Heart left ventricle (tissue), 16 donors: Measurements from ENCODE around the gene FAM219A. TPM values are rescaled to one million over a fixed set of nuclear protein-coding genes. Genes with fewer than 3 reads are reported as not detected.
A peak's percentile ranks its signal among the peaks of the same experiment; 100 is the strongest.

Experiments used
- ATAC-seq, 4 donors: fragments of 200-7000 bp; cut with Tn5 transposase; one replicate each; pipeline ENCODE4 v1.9.1; 2020 to 2022; ENCODE audit warnings: moderate library complexity in 4 of 4, mild to moderate bottlenecking in 3 of 4, moderate number of reproducible peaks in 1 of 4
- DNase-seq, 5 donors: peaks; one replicate each; pipeline ENCODE4 v3.0.0-alpha.2; 2020
- H3K27ac ChIP-seq, 12 donors: fragments of 200-600 bp; sonication (generic) in 4 of 12; one replicate each; pipeline versions ENCODE4 v1.5.0 to v1.8.0; 2016 to 2022; ENCODE audit warnings: mild to moderate bottlenecking in 2 of 12
- H3K27me3 ChIP-seq, 9 donors: fragments of 200-600 bp; sonication (generic) in 2 of 9; one replicate each; pipeline versions ENCODE4 v1.5.1 to v1.8.0; 2016 to 2022; ENCODE audit warnings: mild to moderate bottlenecking in 3 of 9
- H3K36me3 ChIP-seq, 9 donors: fragments of 200-600 bp; sonication (generic) in 2 of 9; one replicate each; pipeline versions ENCODE4 v1.5.0 to v1.8.0; 2018 to 2022; ENCODE audit warnings: mild to moderate bottlenecking in 2 of 9
- H3K4me1 ChIP-seq, 12 donors: fragments of 200-600 bp; sonication (generic) in 4 of 12; one replicate each; pipeline versions ENCODE4 v1.5.0 to v1.8.0; 2016 to 2022; ENCODE audit warnings: mild to moderate bottlenecking in 3 of 12
- H3K4me3 ChIP-seq, 12 donors: fragments of 200-600 bp; sonication (generic) in 4 of 12; one replicate each; pipeline versions ENCODE4 v1.5.0 to v1.8.0; 2017 to 2022; ENCODE audit warnings: mild to moderate bottlenecking in 9 of 12, moderate library complexity in 4 of 12
- H3K9me3 ChIP-seq, 12 donors: fragments of 200-600 bp; sonication (generic) in 4 of 12; one replicate each; pipeline versions ENCODE4 v1.5.0 to v1.8.0; 2016 to 2022; ENCODE audit warnings: mild to moderate bottlenecking in 1 of 12
- POLR2A ChIP-seq, 2 donors: fragments of 450-650 bp; IDR thresholded peaks; one replicate each; pipeline ENCODE4 v1.6.1; 2017; ENCODE audit warnings: antibody characterized with exemption in 2 of 2, mild to moderate bottlenecking in 2 of 2, moderate library complexity in 2 of 2
- WGBS, 4 donors: extraction: QIAGEN DNeasy Blood & Tissue Kit in 2 of 4; methylation state at CpG; one replicate each; pipeline versions ENCODE4 v1.1.5 to v1.1.7; 2013 to 2018; 5-methylcytosine and 5-hydroxymethylcytosine counted together
- intact Hi-C, 10 donors: fragments of 100-400 bp; cut with DNase I; formaldehyde crosslinking; loops; one replicate each; pipeline versions ENCODE4 v1.11.1 to v1.14.2; 2022
- polyA plus RNA-seq, 2 donors: library from polyadenylated mRNA; stranded (reverse); fragments of 200-250 nt; gene quantifications; one replicate each; pipeline ENCODE4 v1.2.3, GENCODE V29; 2013
- total RNA-seq, 9 donors: library from RNA; depleted of rRNA in 2 of 9; stranded (reverse); fragments of >200 nt in 2 of 9; fragmentation: NEBNext Ultra II Directional in 3 of 9; extraction: Animal tissue kit (Norgen Biotek cat#: 25700) in 3 of 9; gene quantifications; one replicate each; pipeline versions ENCODE4 v1.1.0 to v1.2.4, GENCODE V29; 2016 to 2023
- TF ChIP-seq, protein P1 (sequence below), 12 donors: fragments of 200-600 bp; sonication (generic) in 4 of 12; IDR thresholded peaks; one replicate each; pipeline versions ENCODE4 v1.5.0 to v1.8.0; 2018 to 2022; ENCODE audit warnings: antibody characterized with exemption in 12 of 12, mild to moderate bottlenecking in 5 of 12
- donor health status: ischemic (EF 13 %, LVEDD 7.1; RV severe dilation, severe dysfunction).
- donor health status: healthy with polysubstance abuse.
- donor health status: DM: no; HTN: yes; CAD: no.
- donor health status: DM: no; HTN: no; CAD: no.
- donor health status: ischemic (EF 25% LVEDD 6.9; RV normal size, moderate dysfunction).
- donor health status: ischemic (EF 25% LVEDD 5.7; RV mildly dilated, moderate dysfunction).
- donor health status: healthy.
- donor health status: DM: yes; HTN: yes; CAD: no.
- donor health status: ischemic (EF 35%, LVEDD 5.7; RV mildly dilated, moderate dysfunction).
- donor health status: nonischemic (EF 11% LVEDD 7.7; RV severe dilation, severe dysfunction).
- donor health status: DM: yes; HTN: yes; CAD: no.
- donor health status: PGD.
- donor health status: ischemic (EF 29% LVEDD 5.4; RV normal size, mild dysfunction).
- donor health status: nonischemic (EF 23%, LVEDD 6.1; RV moderate dilation, normal function).

FAM219A gene
- total and polyA plus RNA-seq, 11 donors: 12.7 to 39.1 (median 25.9) TPM

DNA sequence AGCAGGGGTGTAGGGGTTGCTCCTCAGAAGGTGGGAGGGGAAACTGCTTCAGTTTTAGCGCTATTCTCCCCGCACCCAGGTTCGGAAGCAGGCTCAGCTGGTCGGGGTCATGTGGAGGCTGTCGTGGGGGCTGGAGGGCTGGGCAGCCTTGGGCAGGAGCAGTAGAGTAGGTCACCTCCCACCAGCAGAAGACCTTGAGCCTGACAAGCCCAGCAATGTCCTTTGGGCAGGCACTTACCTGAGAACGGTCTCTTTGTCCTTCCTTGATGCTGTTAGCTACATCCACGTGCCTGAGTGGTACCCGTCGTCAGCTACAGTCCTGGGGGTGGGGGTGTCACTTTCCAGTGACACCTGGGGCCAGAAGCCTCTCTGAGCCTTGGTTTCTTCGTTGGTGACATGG, 44.1 kb upstream of the FAM219A start:
- Histone ChIP-seq H3K36me3 (no peaks in the 10 kb centered on the region), H3K4me1 (peaks cover 0 to 26% (median 15%) of the 10 kb centered on the region in 12 donors), H3K27me3 (peaks cover 0 to 5% (median 0%) of the 10 kb centered on the region in 9 donors), H3K27ac (peak overlapping the region in 1 of 12 donors; percentile 14), H3K9me3 (no peaks in the 10 kb centered on the region), H3K4me3 (no peak overlapping the region)
- ATAC-seq: peak in 2 of 4 donors; percentile 4 to 5
- DNase-seq: no peak
- intact Hi-C loops: loop anchor here in 9 of 10 donors (2.0 to 10.0 kb wide), 9 partner anchors 45 to 170 kb away; no protein-coding TSS in a partner anchor
- WGBS, 4 donors: 38 to 51% (median 46%) methylated on average over 10 of the region's 10 CpGs
- TF ChIP-seq, protein P1, sequence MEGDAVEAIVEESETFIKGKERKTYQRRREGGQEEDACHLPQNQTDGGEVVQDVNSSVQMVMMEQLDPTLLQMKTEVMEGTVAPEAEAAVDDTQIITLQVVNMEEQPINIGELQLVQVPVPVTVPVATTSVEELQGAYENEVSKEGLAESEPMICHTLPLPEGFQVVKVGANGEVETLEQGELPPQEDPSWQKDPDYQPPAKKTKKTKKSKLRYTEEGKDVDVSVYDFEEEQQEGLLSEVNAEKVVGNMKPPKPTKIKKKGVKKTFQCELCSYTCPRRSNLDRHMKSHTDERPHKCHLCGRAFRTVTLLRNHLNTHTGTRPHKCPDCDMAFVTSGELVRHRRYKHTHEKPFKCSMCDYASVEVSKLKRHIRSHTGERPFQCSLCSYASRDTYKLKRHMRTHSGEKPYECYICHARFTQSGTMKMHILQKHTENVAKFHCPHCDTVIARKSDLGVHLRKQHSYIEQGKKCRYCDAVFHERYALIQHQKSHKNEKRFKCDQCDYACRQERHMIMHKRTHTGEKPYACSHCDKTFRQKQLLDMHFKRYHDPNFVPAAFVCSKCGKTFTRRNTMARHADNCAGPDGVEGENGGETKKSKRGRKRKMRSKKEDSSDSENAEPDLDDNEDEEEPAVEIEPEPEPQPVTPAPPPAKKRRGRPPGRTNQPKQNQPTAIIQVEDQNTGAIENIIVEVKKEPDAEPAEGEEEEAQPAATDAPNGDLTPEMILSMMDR (IDR thresholded peaks at IDR 0.05): no peak
- TF ChIP-seq POLR2A (IDR thresholded peaks at IDR 0.05): no peak

DNA sequence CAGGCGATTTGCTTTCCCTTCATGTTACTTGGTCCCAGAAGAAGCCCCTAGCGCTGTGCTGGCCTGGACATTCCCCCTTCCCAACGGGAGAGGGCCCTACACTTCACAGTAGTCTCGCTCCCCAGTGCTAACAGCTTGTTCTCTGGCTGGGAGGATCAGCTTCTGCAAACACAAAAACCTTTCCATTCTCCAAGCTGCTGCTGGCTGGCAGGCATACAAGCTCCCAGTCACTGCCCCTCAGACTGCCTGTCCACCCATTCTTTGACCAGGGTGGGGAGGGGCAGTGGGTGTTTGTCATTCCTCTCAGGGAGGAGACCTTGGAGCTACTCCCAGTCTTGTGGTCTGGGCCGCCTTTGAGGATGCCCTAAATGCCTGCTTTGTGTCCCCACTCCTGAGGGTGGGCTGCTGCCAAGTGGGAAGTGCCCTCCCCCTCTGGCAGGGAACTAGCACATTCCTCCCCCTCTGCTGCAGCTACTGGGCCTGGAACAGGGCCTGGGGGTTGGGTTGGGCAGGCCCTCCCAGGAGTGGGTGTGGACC, 43.6 kb upstream of the FAM219A start:
- Histone ChIP-seq H3K9me3 (no peaks in the 10 kb centered on the region), H3K36me3 (no peaks in the 10 kb centered on the region), H3K4me1 (peaks cover 0 to 26% (median 15%) of the 10 kb centered on the region in 12 donors), H3K27ac (peak overlapping the region in 1 of 12 donors; percentile 14), H3K4me3 (no peak overlapping the region), H3K27me3 (peaks cover 0 to 5% (median 0%) of the 10 kb centered on the region in 9 donors)
- WGBS, 4 donors: 18 to 21% (median 20%) methylated on average over 5 of the region's 5 CpGs
- ATAC-seq (peak; percentile 60 to 87 (median 81)), DNase-seq (peak in 4 of 5 donors; percentile 55 to 62 (median 62))
- TF ChIP-seq, protein P1 (IDR thresholded peaks at IDR 0.05): peak in 10 of 12 donors; percentile 17 to 55 (median 31)
- TF ChIP-seq POLR2A (IDR thresholded peaks at IDR 0.05): no peak
- intact Hi-C loops: loop anchor here (2.0 to 10.0 kb wide), 13 partner anchors 45 to 170 kb away; no protein-coding TSS in a partner anchor

DNA sequence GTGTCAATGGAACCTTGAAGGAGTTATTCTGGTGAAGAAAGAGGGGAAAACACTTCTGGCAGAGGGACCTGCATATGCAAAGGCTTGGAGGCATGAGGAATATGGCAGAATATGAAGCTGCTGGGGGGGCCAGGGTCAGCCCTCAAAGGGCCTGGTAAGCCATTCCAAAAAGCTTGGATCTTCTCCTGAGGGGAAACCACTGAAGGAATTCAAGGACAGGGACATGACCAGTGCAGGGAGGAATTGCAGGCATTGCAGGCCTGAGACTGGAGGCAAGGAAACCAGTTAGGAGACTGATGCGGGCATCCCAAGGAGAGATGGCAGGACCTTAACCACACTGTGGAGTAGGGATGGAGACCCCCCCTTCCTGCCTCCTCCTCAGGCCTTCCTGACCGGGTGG, 43.0 kb upstream of the FAM219A start:
- TF ChIP-seq POLR2A (IDR thresholded peaks at IDR 0.05): no peak
- TF ChIP-seq, protein P1 (IDR thresholded peaks at IDR 0.05): no peak
- DNase-seq (no peak), ATAC-seq (no peak)
- intact Hi-C loops: loop anchor here (2.0 to 10.0 kb wide), 12 partner anchors 46 to 169 kb away; no protein-coding TSS in a partner anchor
- Histone ChIP-seq H3K27ac (no peak overlapping the region), H3K4me1 (peaks cover 0 to 26% (median 15%) of the 10 kb centered on the region in 12 donors), H3K27me3 (peaks cover 0 to 5% (median 0%) of the 10 kb centered on the region in 9 donors), H3K4me3 (no peak overlapping the region), H3K36me3 (no peaks in the 10 kb centered on the region), H3K9me3 (no peaks in the 10 kb centered on the region)
- 56 to 83% (median 74%) methylated on average over 2 of the region's 2 CpGs for WGBS, 4 donors

DNA sequence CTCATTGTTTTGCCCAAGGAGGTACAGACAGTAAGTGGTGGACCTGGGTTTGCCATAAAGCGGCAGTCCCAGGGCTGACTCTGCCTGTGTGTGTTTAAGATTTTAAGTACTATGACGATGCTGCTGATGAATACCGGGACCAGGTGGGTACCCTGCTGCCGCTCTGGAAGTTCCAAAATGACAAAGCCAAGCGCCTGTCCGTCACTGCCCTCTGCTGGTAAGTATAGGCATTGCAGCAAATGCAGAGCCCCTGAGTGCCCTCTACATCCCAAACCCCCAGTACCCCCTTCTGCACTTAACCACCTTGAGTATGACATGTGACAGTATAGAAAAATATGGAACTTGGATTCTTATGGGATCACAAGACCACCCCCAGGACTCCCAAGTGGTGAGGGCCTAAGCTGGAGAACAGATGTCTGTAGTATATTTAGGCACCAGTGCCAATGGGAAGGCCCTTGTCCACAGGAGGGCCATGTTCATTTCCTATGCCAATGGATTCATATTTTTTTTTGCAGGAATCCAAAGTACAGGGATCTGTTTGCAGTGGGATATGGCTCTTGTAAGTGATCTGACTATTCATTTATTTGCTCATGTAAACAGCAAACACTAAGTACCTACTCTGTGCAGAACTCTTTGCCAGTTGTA, 42.4 kb upstream of the FAM219A start:
- DNase-seq (peak in 4 of 5 donors; percentile 42 to 48 (median 46)), ATAC-seq (peak; percentile 30 to 71 (median 54))
- no peak overlapping the region for H3K27ac ChIP-seq
- no peaks in the 10 kb centered on the region for H3K9me3 ChIP-seq
- no peaks in the 10 kb centered on the region for H3K36me3 ChIP-seq
- intact Hi-C loops: loop anchor here (1.0 to 10.0 kb wide), 14 partner anchors 47 to 168 kb away; no protein-coding TSS in a partner anchor
- peaks cover 0 to 26% (median 15%) of the 10 kb centered on the region in 12 donors for H3K4me1 ChIP-seq
- H3K4me3 ChIP-seq: no peak overlapping the region
- no peak for TF ChIP-seq POLR2A (IDR thresholded peaks at IDR 0.05)
- TF ChIP-seq, protein P1 (IDR thresholded peaks at IDR 0.05): peak; percentile 94 to 99 (median 98)
- H3K27me3 ChIP-seq: peaks cover 0 to 5% (median 0%) of the 10 kb centered on the region in 9 donors
- WGBS, 4 donors: 1 to 4% (median 2%) methylated on average over 6 of the region's 6 CpGs
